Fibroblast of the aortic adventitia (primary cell): ENCODE measurements around the gene GZF1. TPM values are rescaled to one million over a fixed set of nuclear protein-coding genes. Genes with fewer than 3 reads are reported as not detected.

Experiments
- DNase-seq: peaks from one replicate; pipeline ENCODE4 v3.0.0-alpha.2; 2010; ENCODE audit warnings: low read depth
- H3K4me3 ChIP-seq: 2 replicates; pipeline ENCODE4 v1.5.1; 2011; ENCODE audit warnings: low read depth, mild to moderate bottlenecking, control low read depth, low read length, moderate library complexity
- CTCF ChIP-seq: IDR thresholded peaks from 2 replicates; pipeline ENCODE4 v1.5.1; 2011; ENCODE audit warnings: mild to moderate bottlenecking, low read length, control low read depth, inconsistent platforms; ENCODE audit not compliant: insufficient read depth
- total RNA-seq: library from RNA; depleted of rRNA; stranded (reverse); fragments of >200 nt; gene quantifications from 2 replicates; pipeline ENCODE4 v1.2.3, GENCODE V29; 2012; ENCODE audit warnings: low replicate concordance

Gene GZF1
- total RNA-seq, 1 donor: 11.7 TPM

DNA sequence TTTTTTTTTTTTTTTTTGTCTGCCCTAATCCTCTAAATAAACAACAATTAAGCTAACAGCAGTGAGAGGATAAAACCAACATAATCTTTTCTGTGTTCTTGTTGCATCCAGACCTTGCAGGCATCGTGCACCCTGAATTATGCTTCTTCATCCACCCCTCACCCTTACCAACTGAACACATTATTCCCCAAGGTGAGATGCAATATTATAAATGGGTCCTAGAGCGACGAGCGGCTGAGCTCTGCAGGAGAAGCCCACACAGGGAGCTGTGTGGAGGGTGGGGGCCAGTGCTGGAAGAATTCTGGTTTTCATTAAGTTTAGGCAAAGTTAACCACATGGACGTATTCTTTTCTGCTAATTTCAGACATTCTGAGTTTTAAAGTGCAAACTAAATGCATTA lies 43.6 kb upstream of the GZF1 start:
- no peak for DNase-seq
- no peak overlapping the region for H3K4me3 ChIP-seq
- TF ChIP-seq CTCF: no peak

- no peak overlapping the region for H3K4me3 ChIP-seq
- peak; percentile 20 for DNase-seq
- TF ChIP-seq CTCF: peak; percentile 56
Measured at GRCh38 chr20:23320317-23320716, 41.7 kb upstream of the GZF1 start.

- DNase-seq: no peak
- TF ChIP-seq CTCF: no peak
- H3K4me3 ChIP-seq: no peak overlapping the region
Measured at GRCh38 chr20:23325107-23325506, 36.9 kb upstream of the GZF1 start.

DNA sequence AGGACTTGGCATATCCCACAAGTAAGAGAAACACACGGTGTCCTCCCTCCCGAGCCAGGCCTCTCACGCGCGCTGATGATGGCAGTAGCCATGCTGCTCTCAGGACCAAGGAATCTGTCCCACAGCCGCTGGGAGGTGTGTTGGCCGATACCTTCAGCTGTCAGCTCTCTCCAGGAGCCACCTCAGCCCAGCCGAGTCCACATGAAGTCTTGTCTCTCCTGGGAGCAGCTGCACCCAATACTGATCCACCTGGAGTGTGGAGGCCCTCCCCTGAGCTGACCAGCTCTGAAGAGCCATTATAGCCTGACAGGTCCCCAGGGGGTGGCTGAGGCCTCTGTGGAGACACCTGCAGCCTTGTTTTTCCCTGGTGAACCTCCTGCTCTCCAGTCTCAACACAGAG lies 35.2 kb upstream of the GZF1 start:
- H3K4me3 ChIP-seq: no peak overlapping the region
- TF ChIP-seq CTCF: no peak
- DNase-seq: no peak

GRCh38 chr20:23327617-23328333 lies 34.2 kb upstream of the GZF1 start:
- no peak for DNase-seq
- TF ChIP-seq CTCF: no peak
- H3K4me3 ChIP-seq: no peak overlapping the region

- peak; percentile 40 for DNase-seq
- no peak overlapping the region for H3K4me3 ChIP-seq
Measured at GRCh38 chr20:23331450-23332350, 30.3 kb upstream of the GZF1 start.

More at GRCh38 chr20:23331450-23332350, 30.3 kb upstream of the GZF1 start:
- no peak for TF ChIP-seq CTCF
